Activated CD8-positive, alpha-beta memory T cell treated with anti-CD3 and anti-CD28 coated beads for 1 hour (primary cell): Measurements from ENCODE around the gene TMEM232.
A peak's percentile ranks its signal among the peaks of the same experiment; 100 is the strongest.
"Not testable (repeated sequence)": the region's sequence is repeated elsewhere in the genome, so short reads cannot be mapped to it uniquely, and the experiment has no call there.

ENCODE experiments used
- DNase-seq, 2 donors: peaks; one replicate each; pipeline ENCODE4 v3.0.0-alpha.2; 2020; ENCODE audit warnings: low read depth in 1 of 2; ENCODE audit errors: extremely low read depth in 1 of 2

The TMEM232 gene

DNA sequence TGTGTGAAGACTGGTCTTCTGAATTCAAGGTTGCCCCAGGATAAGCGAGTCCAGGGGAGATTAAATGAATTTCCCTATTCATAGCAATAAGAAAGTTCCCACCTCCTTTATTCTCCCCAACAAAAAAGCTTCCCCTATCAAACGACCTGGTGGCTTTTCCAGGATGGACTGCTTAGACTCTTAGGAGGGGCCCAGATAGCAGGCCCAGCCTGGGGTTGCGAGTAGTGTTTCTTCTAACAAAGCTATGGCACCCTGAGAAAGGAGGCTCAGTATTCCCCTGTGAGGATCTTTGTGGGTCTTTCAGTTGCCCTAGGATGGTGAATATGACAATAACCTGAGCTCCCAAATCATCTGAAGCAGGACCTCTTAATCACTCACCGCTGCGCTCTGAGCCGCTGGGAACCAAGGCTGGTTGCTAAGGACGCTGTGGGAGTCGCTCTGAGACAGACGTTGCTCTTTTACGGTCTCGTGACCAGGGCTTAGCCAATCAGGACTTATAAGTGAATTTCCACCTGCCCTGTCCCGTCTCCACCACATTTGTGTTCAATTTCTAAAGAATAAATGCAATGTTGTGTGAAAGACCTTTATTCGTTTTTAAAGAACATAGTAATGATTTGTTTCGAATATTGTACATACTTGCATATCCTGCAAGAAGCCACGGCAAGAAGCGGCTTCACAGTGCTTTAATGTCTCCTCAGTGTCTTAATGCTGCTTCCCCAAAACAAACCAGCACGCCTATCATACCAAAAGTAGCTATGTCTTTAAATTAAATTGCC, at the start of gene TMEM232:
Gene TMEM232, minus strand, starts transcription at position 423 of the 776 bp plus-strand sequence. CDS start 59,319 bp downstream, outside the sequence.
- DNase-seq, result peak; percentile 51 to 58

DNA sequence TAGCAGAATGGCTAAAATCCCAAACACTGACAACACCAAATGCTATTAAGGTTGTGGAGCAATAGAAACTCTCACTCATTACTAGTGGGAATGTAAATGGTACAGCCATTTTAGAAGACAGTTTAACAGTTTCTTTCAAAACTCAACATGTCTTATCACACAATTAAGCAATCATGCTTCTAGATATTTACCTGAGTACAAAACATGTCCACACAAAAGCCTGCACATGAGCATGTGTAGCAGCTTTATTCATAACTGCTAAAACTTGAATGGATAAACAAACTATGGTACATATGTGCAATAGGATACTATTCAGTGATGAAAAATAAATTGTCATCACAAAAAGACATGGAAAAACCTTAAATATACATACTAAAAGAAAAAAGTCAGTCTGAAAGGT, 43.8 kb upstream of the TMEM232 start:
- no peak for DNase-seq

DNA sequence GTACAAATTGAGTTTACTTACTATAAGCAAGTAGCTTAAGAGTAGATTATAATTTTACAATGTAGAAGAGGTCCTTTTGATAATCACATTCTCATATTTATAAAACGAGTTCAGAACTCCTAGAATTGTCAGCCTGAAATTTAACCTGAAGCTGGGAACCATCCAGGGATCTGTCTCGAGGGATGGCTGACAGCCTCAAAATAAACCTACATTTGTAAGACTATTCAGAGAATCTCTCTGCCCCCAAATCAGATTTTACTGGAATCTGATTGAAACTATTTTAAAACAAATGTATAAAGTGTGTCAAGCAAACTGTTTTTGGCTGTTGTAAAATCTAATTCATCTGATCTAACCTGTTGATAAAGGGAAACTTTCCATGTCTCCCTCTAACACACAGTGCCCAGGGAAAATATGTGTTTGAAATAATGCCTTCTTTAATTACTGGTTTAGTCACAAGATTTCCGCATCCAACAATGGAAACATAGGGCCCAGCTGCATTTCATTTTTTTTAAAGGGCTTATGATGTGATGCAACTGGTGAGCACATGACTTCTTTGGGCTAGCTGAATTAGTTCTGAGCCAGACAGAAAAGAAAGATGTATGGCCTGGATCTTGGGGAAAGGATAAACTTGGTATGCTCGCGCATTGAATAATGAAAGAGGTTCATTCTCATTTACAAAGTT, 42.7 kb upstream of the TMEM232 start:
- DNase-seq, result no peak

DNA sequence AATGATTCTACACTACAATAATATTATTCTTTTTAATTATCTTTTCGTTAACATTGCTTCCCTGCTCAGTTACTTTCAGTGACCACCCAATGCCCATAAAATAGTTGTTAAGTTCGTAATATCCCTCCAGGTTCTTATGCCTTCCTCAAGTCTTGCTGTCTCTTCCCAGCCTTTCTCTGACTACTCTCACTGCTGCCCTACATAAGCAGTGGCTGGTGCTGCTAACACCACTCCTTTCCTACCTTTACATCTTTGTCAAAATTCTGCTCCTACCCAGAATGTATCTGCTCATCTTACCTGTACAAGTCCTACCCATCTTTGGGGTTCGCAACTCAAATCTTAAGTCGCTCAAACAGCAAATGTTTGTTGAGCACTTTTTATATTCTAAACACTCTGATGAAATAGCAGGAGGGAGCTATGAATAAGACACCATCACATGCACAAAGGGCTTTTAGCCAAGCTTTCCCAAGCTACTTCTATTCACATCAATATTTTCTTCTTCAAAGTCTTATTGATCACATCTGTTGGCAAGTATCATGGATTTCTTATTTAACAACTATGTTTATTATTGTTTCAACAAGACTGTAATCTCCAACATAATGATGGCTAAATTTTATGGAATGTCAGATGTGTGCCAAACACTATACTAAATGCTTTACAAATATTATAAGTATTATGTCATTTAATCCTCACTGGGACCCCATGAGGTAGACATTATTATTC, 41.8 kb upstream of the TMEM232 start:
- DNase-seq, result no peak

DNA sequence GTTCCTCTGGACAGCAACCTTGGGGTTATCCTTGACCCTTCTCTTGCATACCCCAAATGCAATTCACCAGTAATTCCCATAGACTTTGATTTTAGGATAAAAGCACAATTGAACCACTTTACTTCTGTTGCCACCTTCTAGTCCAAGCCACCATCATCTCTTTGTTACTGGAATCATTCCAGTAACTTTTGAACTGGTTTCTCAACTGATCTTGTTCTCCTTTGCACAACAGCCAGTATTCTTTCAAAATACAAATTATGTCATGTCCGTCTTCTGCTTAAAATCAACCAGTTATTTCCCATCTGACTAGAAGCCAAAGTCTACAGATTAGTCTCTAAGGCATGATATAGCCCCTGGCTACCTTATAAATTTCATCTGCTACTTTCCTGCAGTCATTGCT, 33.7 kb upstream of the TMEM232 start:
- DNase-seq, result no peak

DNA sequence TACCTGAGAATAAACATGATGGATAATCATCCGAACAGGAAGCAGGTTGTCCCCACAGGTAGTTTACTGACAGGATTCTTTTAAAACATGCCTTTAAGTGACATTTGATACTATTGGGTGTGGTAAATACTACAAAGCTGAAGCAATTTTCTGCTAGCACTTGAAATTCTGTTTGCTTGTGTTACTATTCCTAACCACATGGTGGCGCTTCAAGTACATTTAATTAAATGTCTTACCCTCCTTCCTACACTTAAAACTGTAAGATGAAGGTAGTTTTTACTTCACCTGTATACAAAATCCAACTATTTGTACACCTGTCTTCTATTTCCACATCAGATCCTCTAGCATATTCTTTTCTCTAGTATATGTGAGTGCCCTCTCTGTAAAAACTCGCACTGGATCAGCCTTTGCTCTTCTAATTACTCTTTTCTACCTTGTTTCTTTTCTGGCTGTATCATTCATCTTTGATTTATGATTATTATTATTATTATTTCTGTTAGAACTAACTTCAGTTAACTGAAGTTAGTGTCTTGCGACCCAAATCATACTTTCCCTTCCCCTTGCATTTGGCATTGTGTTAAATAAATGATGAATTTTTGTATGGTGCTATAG, 30.8 kb upstream of the TMEM232 start:
- no peak for DNase-seq

DNA sequence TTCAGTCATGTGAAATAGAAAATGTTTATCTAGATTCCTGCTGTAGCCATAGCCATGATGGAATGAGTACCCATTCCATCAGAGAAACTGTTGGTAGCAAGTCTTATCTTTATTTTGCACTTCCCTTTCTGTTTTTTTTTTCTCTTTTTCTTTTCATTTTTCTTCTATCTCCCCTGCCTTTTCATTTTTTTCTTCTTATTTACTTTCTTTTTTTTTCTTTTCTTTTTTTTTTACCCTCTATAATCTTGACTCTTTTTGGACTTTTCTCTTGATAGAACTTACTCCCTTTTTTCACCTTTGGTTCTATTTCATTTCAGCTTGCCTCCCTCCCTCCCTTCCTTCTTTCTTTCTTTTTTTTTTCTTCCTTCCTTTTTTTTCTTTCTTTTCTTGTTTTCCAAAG, 27.7 kb upstream of the TMEM232 start:
- DNase-seq, result no peak

DNA sequence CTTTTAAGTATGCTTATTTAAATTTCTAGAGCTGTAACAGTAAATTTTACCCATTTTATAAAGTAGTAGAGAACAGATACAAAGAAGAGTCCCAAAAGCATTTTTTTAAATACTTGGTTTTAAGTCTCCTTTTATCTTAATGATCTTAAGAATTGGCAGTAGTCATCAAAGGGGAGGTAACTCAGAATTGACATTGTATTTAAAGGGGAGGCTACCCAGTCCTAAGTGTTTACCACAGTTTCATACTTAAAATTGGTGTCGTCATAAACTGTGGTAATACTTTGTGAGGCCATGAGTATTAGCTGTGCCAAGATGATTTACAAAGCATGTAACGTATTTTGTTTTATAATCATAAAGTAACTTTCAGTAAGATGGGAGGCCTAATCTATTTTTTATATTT, 27.1 kb upstream of the TMEM232 start:
- no peak for DNase-seq

DNA sequence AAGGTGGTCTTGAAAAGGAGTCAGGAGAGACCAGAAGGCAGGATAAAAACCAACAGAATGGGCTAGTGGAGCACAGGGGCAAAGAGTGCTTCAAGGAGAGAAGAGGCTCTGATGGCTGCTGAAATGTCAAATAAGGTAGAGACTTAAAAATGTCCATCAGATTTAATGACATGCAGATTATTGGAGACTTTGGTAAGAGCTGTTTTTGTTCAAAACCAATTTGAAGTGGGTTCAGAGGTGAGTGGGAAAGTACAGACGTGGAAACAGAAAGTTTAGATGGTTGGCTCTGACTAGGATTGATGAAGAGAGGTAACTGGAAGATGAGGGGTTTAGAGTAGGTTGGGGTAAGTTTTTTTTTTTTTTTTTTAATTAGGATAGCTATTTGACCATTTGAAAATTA, 26.5 kb upstream of the TMEM232 start:
- no peak for DNase-seq

DNA sequence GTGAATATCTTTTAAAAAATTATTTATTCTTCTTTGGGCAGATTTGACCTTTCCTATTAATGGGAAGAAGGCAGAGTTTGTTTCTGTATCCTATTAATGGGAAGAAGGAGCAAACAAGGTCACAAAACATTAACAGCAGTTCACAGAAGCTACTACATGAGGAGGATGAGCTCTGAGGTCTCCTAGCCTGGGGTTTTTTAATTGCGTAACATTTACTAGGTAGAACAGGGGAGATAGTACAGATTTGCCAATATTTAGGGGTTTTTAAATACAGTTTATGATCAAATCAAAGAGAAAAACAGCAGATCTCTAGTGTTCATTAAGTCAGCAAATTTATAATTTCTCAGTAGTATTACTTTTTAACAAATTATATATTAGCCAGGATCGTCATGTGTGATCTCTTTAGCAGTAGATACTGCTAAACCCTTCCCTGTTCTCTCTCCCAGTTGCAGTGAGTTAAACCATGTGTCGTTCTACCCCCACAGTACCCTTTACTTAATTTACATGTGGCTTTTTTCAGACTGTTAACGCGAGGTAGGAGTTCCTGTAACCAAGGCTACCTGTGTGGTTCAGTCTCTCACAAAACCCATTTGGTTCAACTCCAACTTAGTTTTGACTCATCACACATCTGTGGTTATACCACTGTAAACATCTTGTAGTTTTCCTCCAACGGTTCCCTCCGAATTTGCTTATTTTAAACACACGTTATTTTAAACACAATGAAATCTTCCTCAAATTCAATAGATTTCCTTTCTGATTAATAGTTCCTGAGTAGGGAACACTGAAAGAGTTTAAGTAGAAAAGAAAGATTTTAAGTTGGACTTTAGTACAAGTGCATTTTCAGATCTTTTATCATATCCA, 25.7 kb upstream of the TMEM232 start:
- no peak for DNase-seq

DNA sequence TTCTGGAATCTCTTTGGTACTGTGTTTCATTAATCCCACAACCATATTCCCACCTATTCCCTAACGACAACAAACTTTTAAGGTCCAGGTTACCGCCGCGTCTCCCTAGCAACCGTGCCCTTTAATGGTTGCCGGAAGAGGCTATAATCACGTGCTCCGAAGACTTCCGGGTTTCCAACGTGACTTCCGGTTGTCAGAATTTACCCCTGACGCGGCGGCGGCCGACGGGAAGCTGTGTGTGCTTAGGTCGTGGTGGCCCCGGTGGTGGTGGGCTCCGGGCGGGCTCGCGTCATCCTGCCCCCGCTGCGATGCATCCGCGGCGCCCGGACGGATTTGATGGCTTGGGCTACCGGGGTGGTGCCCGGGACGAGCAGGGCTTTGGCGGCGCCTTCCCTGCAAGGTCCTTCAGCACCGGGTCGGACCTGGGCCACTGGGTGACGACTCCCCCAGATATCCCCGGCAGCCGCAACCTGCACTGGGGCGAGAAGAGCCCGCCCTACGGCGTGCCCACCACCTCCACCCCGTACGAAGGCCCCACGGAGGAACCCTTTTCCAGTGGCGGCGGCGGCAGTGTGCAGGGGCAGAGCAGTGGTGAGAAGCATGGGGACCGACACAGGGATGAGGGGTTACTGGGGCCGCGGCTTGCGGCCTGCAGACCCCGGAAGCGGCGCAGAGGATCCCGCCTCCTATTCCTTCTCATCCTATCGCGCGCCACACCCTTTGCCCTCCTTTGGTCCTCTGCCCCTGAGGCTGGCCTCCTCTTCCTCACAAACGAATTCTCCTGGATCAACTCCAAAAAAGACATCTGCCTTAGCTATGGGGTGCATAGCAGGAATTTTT, 12.6 kb upstream of the TMEM232 start, which contains the start of gene SLC25A46:
Gene SLC25A46, plus strand, starts transcription at position 196 of the 840 bp plus-strand sequence. Its CDS starts 113 bp downstream, at position 309.
- peak; percentile 68 to 78 for DNase-seq

DNA sequence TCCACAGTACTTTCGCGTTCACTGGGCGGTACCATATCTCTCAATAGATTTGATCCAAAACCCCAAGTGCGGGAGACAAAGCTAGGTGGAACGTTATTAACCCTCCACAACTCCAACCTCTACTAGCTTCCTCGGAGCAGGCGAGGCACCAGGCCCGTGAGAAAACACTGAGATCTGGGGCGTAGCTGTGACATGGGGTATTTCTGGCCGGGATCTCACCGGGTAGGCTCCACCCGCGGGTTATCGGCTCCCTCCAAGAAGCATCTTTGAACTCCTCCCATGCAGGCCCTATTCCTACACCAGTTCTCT, 12.0 kb upstream of the TMEM232 start:
- DNase-seq, result no peak

DNA sequence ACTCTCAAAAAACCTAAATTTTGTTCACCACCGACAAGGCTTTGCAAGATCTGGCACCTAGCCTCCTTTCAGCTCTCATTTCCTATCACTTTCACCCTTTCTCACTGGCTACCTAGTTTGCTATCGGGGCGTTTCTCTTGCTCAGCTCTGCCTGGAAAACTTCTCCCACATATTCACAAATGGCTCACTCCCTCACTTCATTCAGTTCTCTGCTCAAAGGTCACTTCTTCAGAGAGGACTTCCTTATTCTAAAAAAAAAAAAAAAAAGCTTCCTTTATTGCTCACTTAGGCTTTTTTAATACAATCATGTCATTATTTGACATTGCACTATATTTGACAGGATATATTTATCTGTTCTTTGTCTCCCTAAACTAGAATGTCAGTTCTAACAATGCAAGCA, 10.3 kb upstream of the TMEM232 start:
- DNase-seq, result no peak

DNA sequence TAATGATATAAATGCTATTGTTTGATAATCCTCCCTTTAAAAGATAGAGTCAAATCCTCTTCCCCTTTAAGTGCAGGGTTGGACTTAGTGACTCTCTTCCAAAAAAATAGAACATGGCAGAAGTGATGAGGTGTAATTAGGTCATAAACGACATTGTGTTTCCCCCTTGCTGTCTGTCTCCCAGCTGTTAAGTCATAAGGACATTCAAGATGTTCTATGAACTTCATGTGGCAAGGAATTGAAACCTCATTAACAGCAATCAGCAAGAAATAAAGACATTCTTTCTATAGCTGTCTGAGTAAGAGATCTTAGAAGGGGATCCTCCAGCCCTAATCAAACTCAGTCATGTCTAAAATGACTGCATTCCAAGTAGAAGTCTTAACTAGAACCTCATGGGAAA, 9.1 kb upstream of the TMEM232 start:
- DNase-seq, result no peak

DNA sequence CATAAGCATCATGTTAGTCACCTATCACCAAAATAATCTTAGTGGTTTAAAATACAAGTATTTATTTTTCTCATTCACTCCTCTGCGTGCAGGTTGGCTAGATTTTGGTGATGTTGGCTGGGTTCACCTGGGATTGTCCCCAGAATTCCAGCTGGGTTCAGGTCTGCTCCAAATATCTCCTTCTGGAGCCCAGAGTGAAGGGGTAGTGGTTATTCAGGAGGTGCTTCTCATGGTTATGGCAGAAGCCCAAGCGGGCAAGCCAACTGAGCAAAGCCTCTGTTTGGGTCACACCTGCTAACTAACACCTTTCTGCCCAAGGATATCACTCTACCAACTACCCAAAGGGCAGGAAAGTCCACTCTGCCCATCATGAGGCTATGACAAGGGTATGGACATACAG, 7.6 kb upstream of the TMEM232 start:
- DNase-seq, result no peak

DNA sequence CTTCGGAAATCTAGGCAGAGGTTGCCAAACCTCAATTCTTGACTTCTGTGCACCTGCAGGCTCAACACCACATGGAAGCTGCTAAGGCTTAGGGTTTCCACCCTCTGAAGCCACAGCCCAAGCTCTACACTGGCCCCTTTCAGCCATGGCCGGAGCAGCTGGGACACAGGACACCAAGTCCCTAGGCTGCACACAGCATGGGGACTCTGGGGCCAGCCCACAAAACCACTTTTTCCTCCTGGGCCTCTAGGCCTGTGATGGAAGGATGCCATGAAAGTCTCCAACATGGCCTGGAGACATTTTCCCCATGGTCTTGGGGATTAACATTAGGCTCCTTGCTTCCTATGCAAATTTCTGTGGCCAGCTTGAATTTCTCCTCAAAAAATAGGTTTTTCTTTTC, 5.0 kb upstream of the TMEM232 start:
- DNase-seq, result not testable (repeated sequence)

DNA sequence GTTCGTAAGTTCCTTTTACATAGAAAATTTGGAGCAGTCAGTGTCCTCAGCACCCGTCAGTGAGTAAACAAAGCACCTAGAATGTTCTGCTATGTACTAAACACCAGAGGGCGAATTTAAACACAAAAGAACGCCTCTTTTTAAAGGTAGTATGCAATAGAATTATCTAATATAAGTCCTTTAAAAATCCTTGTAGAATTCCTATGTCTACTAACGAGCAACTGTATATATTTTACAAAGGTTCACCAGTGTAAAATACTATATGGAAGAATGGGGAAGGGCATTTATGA, 499 bp upstream of the TMEM232 start:
- no peak for DNase-seq

DNA sequence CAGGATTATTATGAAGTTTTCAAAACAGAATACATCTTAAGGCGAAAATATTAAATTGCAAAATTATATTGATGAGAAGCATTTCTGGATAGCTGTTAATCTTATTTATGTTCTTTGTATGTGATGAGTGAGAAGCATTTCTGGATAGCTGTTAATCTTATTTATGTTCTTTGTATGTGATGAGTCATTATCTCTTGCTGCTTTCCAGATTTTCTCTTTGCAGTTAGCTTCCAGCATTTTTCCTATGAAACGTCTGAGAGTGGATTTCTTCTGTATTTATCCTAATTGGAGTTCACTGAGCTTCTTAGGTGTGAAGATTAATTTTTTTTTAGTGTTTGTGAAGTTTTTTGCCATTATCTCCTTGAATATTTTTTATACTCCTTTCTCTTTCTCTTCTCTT, 8.2 kb downstream of the TMEM232 start:
- DNase-seq, result no peak

DNA sequence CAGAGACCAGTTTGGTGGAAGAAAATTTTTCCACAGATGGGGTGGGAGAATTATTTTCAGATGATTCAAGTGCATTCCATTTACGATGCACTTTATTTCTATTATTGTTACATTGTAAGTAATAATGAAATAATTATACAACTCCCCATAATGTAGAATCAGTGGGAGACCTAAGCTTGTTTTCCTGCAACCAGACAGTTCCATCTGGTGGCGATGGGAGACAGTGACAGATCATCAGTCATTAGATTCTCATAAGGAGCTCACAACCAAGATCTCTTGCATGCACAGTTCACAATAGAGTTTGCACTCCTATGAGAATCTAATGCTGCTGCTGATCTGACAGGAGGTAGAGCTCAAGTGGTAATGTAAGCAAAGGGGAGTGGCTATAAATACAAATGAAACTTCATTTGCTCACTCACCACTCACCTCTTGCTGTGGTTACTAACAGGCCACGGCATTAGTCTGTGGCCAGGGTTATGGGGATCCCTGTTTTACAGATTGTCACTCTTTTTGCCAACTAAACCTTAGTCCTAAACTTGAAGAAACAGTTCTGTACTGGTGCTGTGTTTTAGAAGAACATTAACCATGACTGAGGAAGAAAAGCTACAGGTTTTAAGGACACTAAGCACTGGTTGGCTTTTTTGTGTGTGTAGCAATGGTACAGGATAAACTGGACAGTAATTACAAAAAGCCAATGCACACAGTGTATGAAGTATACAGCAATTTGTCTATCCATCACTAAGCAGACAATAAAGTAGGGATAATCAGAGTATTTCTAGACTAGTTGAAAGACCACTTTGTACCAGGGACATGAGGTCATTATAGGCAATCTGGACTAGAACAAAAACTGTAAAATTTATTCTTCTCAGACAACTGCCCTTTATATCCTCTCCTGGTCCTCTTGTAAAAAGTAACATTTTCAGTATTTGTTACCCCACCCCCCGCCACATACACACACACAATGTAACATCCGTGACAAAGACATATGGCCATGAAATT, 9.9 kb downstream of the TMEM232 start:
- DNase-seq, result no peak
